ENCODE data around the gene PTPRR.
A peak's percentile ranks its signal among the peaks of the same experiment; 100 is the strongest.

PTPRR gene

DNA sequence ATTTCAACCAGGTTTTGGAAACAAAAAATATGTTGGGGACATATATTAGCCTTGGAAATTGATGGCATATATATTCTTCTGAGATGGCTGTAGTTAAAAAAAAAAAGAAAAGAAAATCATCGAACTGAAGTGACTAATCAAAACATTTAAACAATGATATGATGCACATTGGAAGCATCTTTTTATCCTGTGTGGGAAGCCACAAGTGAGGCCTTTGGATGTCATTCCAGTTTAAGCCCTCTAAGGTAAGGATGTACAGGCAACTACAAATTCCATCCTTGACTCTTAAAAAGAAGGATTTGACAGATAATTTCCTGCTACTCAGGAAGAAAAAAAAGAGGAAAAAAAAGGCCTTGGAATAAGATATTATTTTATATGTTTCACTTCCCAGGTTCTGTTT lies 273.7 kb downstream of the PTPRR start:
- Mint-ChIP-seq H3K36me3 (ENCODE audit: low read depth) (no peaks in the 10 kb centered on the region), H3K4me3 (no peak overlapping the region)

DNA sequence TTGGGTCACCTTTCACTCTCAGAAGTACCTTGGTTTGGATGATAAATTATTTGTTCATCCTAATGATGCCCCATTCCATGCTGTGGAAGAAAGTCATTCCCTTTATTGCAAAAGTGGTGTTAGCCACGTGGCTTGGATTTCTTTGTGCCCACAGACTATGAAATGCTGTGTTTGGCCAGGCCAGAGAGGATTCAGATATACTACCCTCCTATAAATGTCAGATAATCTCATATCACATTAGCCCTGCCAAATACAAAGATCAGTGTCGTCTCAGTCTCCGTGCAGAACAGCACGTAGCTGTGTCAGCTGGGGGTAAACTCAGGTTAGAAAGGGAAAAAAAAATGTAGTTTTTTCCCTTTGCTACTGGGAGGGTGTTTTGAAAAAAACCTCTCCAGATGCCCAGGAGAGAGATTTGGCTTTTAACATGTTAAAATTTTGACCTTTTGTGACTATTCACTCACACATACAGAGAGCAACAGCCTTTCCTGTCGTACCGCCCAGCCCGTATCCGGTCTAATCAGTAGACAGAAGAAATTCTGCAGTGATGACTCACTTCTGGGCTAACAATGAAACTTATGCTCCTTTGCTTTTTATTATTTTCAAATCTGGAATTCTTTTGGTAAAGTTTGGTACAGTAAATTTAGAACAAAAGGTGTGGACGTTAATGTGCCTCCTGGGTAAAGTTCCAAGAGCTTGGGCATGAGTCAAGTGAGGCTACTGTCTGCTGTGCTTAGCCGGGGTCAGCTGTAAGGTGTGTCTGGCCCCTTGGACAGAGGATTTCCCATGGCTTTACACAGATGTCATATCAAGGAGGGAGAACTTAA lies 274.8 kb downstream of the PTPRR start:
- TF ChIP-seq, protein P1, sequence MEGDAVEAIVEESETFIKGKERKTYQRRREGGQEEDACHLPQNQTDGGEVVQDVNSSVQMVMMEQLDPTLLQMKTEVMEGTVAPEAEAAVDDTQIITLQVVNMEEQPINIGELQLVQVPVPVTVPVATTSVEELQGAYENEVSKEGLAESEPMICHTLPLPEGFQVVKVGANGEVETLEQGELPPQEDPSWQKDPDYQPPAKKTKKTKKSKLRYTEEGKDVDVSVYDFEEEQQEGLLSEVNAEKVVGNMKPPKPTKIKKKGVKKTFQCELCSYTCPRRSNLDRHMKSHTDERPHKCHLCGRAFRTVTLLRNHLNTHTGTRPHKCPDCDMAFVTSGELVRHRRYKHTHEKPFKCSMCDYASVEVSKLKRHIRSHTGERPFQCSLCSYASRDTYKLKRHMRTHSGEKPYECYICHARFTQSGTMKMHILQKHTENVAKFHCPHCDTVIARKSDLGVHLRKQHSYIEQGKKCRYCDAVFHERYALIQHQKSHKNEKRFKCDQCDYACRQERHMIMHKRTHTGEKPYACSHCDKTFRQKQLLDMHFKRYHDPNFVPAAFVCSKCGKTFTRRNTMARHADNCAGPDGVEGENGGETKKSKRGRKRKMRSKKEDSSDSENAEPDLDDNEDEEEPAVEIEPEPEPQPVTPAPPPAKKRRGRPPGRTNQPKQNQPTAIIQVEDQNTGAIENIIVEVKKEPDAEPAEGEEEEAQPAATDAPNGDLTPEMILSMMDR (IDR thresholded peaks at IDR 0.05; ENCODE audit: unreplicated experiment in 3 of 3), result no peak
- Mint-ChIP-seq H3K27ac (peak overlapping the region in 2 of 3 experiments; percentile 50 to 79), H3K36me3 (ENCODE audit: low read depth) (no peaks in the 10 kb centered on the region), H3K9me3 (no peaks in the 10 kb centered on the region), H3K4me1 (peaks cover 14% of the 10 kb centered on the region), H3K4me3 (peak overlapping the region in 1 of 3 experiments; percentile 7), H3K27me3 (ENCODE audit: low read depth) (no peaks in the 10 kb centered on the region)

More for the DNA sequence above, 273.7 kb downstream of the PTPRR start:
- no peaks in the 10 kb centered on the region for H3K27me3 Mint-ChIP-seq (ENCODE audit: low read depth)
- TF ChIP-seq, protein P1 (IDR thresholded peaks at IDR 0.05; ENCODE audit: unreplicated experiment in 3 of 3), result no peak
- peaks cover 15% of the 10 kb centered on the region for H3K4me1 Mint-ChIP-seq
- peak overlapping the region in 1 of 3 experiments; percentile 25 for H3K27ac Mint-ChIP-seq
- no peaks in the 10 kb centered on the region for H3K9me3 Mint-ChIP-seq

DNA sequence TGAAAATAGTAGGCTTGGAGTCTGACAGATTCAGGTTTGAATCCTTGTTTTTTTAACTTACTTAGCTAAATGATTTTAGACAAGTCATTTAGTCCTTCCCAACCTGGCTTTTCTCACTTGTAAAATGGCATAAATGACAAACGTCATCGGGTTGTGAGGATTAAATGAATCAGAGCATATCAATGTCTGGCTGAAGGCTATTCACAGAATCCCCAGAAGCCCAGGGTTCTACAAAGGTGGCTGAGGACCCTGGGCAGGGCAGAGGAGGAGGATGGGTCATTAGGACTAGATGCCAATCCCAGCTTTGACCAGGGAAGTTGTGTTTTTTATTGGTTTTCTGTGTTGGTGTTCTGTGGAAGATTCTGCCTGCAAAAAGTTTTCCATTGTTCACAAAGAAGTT lies 275.7 kb downstream of the PTPRR start:
- H3K9me3 Mint-ChIP-seq, result no peaks in the 10 kb centered on the region
- TF ChIP-seq, protein P1 (IDR thresholded peaks at IDR 0.05; ENCODE audit: unreplicated experiment in 3 of 3), result no peak
- peaks cover 14% of the 10 kb centered on the region for H3K4me1 Mint-ChIP-seq
- H3K36me3 Mint-ChIP-seq (ENCODE audit: low read depth), result no peaks in the 10 kb centered on the region
- H3K4me3 Mint-ChIP-seq, result no peak overlapping the region
- H3K27me3 Mint-ChIP-seq (ENCODE audit: low read depth), result no peaks in the 10 kb centered on the region
- no peak overlapping the region for H3K27ac Mint-ChIP-seq

DNA sequence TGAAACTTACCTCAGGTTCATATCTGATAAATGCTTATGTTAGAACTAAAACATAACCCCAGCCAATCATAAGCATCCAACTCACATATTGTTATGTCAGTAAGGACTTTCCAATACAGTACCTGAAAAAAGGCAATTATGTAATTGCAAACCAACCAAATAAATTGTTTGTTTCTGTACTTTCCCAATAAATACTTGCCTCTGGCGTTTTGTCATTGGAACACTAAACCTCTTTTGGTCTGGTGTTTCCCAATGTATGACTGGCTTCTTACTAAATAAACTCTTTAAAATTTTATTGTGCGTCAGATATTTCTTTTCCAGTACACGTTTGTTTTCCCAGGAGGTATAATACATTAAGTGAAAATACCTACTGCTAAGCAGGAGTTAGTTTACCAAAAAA lies 276.6 kb downstream of the PTPRR start:
- Mint-ChIP-seq H3K4me3 (no peak overlapping the region), H3K27me3 (ENCODE audit: low read depth) (no peaks in the 10 kb centered on the region), H3K36me3 (ENCODE audit: low read depth) (no peaks in the 10 kb centered on the region), H3K4me1 (peaks cover 12% of the 10 kb centered on the region), H3K27ac (no peak overlapping the region), H3K9me3 (no peaks in the 10 kb centered on the region)
- TF ChIP-seq, protein P1 (IDR thresholded peaks at IDR 0.05; ENCODE audit: unreplicated experiment in 3 of 3), result no peak

DNA sequence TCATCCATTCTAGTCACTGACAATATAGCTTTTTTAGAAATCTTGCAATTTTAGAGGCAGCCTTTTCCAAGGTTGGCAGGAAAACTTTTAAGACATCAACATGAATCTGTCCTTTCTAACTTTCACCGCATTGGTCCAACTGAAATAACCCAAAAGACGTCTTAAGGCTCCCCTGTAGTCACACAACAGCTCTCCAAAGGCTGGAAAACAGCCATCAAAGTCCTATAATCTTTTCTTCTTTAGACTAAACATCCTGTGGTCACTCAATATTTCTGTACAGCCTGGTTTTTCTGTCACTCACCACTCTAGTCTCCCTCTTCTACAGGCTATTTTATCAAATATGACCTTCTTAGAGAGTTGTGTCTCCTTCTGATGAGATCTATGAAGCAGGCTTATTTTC lies 278.8 kb downstream of the PTPRR start:
- no peak overlapping the region for H3K4me3 Mint-ChIP-seq
- H3K27ac Mint-ChIP-seq, result no peak overlapping the region

More for the DNA sequence above, 278.8 kb downstream of the PTPRR start:
- Mint-ChIP-seq H3K36me3 (ENCODE audit: low read depth) (no peaks in the 10 kb centered on the region), H3K9me3 (no peaks in the 10 kb centered on the region), H3K27me3 (ENCODE audit: low read depth) (peaks cover 7% of the 10 kb centered on the region), H3K4me1 (peaks cover 8% of the 10 kb centered on the region)
- TF ChIP-seq, protein P1 (IDR thresholded peaks at IDR 0.05; ENCODE audit: unreplicated experiment in 3 of 3), result no peak

Data from nephron (organoid).